ENCODE measurements around the gene MEAK7. TPM values are rescaled to one million over a fixed set of nuclear protein-coding genes. Genes with fewer than 3 reads are reported as not detected.
A peak's percentile ranks its signal among the peaks of the same experiment; 100 is the strongest.

The MEAK7 gene
- total RNA-seq, 1 experiment from 2014 or later: 30.9 TPM

DNA sequence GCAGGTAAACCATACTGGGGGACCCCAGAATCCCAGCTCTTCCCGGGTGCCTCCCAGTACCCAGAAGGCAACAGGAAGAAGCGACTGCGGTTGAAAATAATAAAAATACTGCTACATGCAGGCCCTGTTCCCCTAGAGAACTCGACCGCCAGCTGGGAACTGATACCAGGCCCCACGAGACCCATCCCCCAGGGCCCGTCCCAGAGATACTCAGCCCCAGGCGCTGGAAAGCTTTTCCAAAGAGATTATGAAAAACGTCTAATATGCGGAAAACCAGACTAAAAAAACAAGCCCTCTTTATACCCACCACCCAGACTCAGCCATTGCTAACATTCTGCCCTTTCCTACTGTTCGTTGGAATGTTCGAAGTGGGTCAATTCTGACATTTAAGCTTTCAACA, 12.9 kb upstream of the MEAK7 start:
- Histone ChIP-seq H3K4me3 (ENCODE audit: low read depth, low read length) (no peak overlapping the region), H3K27me3 (replicated peaks; ENCODE audit: control insufficient read depth, insufficient read depth, low read length) (no peaks in the 10 kb centered on the region), H3K4me1 (peaks cover 41% of the 10 kb centered on the region), H3K9me3 (no peaks in the 10 kb centered on the region), H3K36me3 (ENCODE audit: control insufficient read depth, insufficient read depth, low read length) (no peaks in the 10 kb centered on the region)
- Mint-ChIP-seq H3K27ac (ENCODE audit: unreplicated experiment) (no peak overlapping the region), H3K27me3 (ENCODE audit: insufficient read depth, unreplicated experiment) (no peaks in the 10 kb centered on the region), H3K36me3 (ENCODE audit: insufficient read depth, unreplicated experiment) (peaks cover 6% of the 10 kb centered on the region), H3K4me3 (ENCODE audit: unreplicated experiment) (no peak overlapping the region), H3K9me3 (ENCODE audit: unreplicated experiment) (no peaks in the 10 kb centered on the region), H3K4me1 (ENCODE audit: low read depth, unreplicated experiment) (peaks cover 39% of the 10 kb centered on the region)
- intact Hi-C loops (cut with micrococcal nuclease; ENCODE audit: unreplicated experiment): no loop called here
- ChIA-PET POLR2A (no interaction called here), CTCF (no interaction called here)
- no TSS peak for BruUV-seq (replicated peaks)
- DNase-seq: no peak
- TF ChIP-seq, protein P1, sequence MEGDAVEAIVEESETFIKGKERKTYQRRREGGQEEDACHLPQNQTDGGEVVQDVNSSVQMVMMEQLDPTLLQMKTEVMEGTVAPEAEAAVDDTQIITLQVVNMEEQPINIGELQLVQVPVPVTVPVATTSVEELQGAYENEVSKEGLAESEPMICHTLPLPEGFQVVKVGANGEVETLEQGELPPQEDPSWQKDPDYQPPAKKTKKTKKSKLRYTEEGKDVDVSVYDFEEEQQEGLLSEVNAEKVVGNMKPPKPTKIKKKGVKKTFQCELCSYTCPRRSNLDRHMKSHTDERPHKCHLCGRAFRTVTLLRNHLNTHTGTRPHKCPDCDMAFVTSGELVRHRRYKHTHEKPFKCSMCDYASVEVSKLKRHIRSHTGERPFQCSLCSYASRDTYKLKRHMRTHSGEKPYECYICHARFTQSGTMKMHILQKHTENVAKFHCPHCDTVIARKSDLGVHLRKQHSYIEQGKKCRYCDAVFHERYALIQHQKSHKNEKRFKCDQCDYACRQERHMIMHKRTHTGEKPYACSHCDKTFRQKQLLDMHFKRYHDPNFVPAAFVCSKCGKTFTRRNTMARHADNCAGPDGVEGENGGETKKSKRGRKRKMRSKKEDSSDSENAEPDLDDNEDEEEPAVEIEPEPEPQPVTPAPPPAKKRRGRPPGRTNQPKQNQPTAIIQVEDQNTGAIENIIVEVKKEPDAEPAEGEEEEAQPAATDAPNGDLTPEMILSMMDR (IDR thresholded peaks at IDR 0.05; ENCODE audit: insufficient read depth in 1 of 2, low read depth in 1 of 2, low read length in 1 of 2, severe bottlenecking in 1 of 2, unreplicated experiment in 1 of 2): no peak

DNA sequence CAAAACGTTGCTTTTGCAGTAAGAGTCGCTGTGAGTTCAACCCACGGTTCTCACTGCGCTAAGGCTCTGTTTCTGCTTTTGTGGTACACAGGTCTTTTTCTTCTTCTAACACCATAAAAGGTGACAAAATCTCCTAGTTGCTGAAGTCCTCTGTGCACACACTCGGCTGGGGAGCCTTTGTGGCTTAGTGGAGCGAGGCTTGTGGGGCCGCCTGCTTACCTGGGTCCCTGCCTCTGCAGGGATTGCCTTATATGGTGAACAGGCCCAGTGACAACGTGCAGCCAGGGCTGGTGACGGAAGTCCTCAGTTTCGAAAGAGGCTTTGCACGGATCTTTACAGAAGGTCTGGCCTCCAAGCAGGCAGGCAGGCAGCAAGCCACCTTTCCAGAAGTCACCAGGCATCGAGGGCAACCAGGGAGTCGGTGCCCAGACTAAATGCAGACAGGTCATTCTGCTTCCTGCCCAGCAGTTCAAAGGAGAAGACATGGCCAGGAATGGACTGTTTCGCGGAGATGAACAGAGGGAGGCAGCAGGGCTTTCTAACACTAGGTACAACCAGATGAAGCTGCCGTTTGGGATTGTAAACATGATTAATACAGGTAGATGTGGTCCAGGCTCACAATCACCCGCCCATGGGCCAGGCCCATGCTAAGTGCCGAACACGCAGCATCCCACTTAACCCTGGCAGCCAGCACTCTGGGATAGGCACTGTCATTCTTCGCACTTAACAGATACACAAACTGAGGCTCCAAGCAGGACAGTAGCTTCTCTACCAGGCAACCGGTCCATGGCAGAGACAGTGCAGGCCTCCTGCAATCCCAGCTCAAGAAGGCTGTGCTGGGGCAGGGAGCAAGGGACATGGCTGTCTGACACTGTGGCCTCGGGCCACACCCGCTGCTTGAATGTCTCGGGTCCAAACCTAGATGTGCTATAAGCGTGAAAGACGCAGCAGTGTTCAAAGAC, 10.7 kb upstream of the MEAK7 start:
- Histone ChIP-seq H3K4me3 (ENCODE audit: low read depth, low read length) (no peak overlapping the region), H3K4me1 (peaks cover 51% of the 10 kb centered on the region), H3K36me3 (ENCODE audit: control insufficient read depth, insufficient read depth, low read length) (no peaks in the 10 kb centered on the region), H3K27me3 (replicated peaks; ENCODE audit: control insufficient read depth, insufficient read depth, low read length) (no peaks in the 10 kb centered on the region), H3K9me3 (no peaks in the 10 kb centered on the region)
- Mint-ChIP-seq H3K4me1 (ENCODE audit: low read depth, unreplicated experiment) (peaks cover 52% of the 10 kb centered on the region), H3K27me3 (ENCODE audit: insufficient read depth, unreplicated experiment) (no peaks in the 10 kb centered on the region), H3K27ac (ENCODE audit: unreplicated experiment) (peak overlapping the region; percentile 87), H3K4me3 (ENCODE audit: unreplicated experiment) (peak overlapping the region; percentile 12), H3K9me3 (ENCODE audit: unreplicated experiment) (no peaks in the 10 kb centered on the region), H3K36me3 (ENCODE audit: insufficient read depth, unreplicated experiment) (peaks cover 13% of the 10 kb centered on the region)
- ChIA-PET CTCF (interaction anchor here (0.5 kb wide), 1 partner anchor 119 kb away, joined by 3 read pairs; no protein-coding TSS in a partner anchor), POLR2A (interaction anchor here (0.5 to 1.4 kb wide), 6 partner anchors 17 to 249 kb away, joined by 3 to 7 read pairs (median 3); no protein-coding TSS in a partner anchor)
- DNase-seq: peak; percentile 86 to 89
- TSS peak; percentile 90 for BruUV-seq (replicated peaks)
- TF ChIP-seq, protein P1 (IDR thresholded peaks at IDR 0.05; ENCODE audit: insufficient read depth in 1 of 2, low read depth in 1 of 2, low read length in 1 of 2, severe bottlenecking in 1 of 2, unreplicated experiment in 1 of 2): no peak
- intact Hi-C loops (cut with micrococcal nuclease; ENCODE audit: unreplicated experiment): loop anchor here (1.0 kb wide), 1 partner anchor 103 kb away; the partner anchor contains the start of gene COTL1

DNA sequence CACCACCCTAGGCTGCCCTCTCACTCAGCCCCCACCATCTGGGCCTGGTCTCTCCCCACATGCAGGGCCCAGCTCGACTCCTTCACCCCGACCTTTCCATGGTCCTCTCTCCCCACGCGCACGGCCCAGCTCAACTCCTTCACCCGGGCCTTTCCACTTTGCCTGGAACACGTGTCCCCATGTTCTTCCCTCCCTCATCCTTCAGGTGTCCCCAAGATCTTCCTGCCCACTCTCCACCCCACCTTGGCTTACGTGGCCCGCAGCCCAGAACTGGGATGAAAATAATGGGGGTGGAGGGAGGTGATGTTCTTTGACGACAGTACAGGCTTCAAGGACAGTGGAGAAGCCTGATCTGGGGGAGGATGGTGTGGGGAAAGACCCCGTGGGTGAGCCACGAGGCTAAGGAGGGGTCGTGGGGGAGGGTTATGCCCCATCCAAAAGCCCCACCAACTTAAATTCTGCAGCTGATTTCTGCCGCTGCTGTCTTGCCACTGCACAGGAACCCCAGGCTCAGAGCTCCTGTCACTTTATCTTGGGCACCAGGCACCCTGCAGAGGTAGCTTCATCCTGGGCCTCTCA, 9.9 kb upstream of the MEAK7 start:
- no peaks in the 10 kb centered on the region for H3K27me3 ChIP-seq (replicated peaks; ENCODE audit: control insufficient read depth, insufficient read depth, low read length)
- BruUV-seq (replicated peaks): TSS peak; percentile 99
- intact Hi-C loops (cut with micrococcal nuclease; ENCODE audit: unreplicated experiment): no loop called here

More for the DNA sequence above, 9.9 kb upstream of the MEAK7 start:
- Histone ChIP-seq H3K9me3 (no peaks in the 10 kb centered on the region), H3K4me1 (peaks cover 51% of the 10 kb centered on the region), H3K36me3 (ENCODE audit: control insufficient read depth, insufficient read depth, low read length) (no peaks in the 10 kb centered on the region), H3K4me3 (ENCODE audit: low read depth, low read length) (no peak overlapping the region)
- Mint-ChIP-seq H3K27ac (ENCODE audit: unreplicated experiment) (peak overlapping the region; percentile 87), H3K9me3 (ENCODE audit: unreplicated experiment) (no peaks in the 10 kb centered on the region), H3K4me3 (ENCODE audit: unreplicated experiment) (no peak overlapping the region), H3K4me1 (ENCODE audit: low read depth, unreplicated experiment) (peaks cover 48% of the 10 kb centered on the region), H3K36me3 (ENCODE audit: insufficient read depth, unreplicated experiment) (peaks cover 13% of the 10 kb centered on the region), H3K27me3 (ENCODE audit: insufficient read depth, unreplicated experiment) (no peaks in the 10 kb centered on the region)
- TF ChIP-seq, protein P1 (IDR thresholded peaks at IDR 0.05; ENCODE audit: insufficient read depth in 1 of 2, low read depth in 1 of 2, low read length in 1 of 2, severe bottlenecking in 1 of 2, unreplicated experiment in 1 of 2): no peak
- ChIA-PET CTCF (no interaction called here), POLR2A (interaction anchor here (0.6 to 1.4 kb wide), 3 partner anchors 18 to 105 kb away, joined by 3 to 7 read pairs (median 4); no protein-coding TSS in a partner anchor)
- DNase-seq: no peak
